Left hindlimb (tissue), 1 donor: ENCODE results near the gene ADARB1.

Experiments
- DNase-seq: peaks from one replicate; pipeline ENCODE4 v3.0.0-alpha.2; 2018

Gene ADARB1

DNA sequence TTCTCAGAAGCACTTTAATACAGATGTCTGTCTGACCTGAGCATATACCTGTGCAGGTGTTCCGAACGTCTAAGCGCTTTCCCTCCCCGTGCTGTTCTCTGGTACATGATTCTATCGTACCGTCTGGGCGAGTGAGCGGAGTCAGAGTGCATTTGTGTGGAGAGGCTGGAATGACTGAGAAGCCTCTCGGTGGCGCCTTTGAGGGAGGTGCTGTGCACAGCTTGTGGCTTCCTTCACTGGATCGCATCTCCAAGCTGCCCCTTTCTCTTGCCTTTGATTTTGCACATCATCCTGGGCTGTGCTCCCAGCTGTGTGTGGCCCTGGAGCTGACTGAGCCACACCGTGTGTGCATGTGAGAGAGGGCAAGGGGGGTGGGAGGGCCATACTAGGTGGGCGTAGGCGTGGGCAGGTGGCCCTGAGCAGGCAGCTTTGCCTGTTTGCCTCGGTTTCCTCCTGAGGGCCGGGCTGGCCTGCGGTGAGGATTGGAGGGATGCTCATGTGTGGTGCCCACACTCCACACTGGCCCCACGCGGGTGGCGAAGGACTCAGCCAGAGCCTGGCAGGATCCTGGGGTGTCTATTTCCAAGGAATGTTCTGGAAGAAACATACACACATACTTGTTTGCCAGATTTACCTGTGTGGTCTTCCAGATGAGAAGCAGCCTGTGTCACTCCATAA, 105.3 kb downstream of the ADARB1 start:
- DNase-seq = no peak

DNA sequence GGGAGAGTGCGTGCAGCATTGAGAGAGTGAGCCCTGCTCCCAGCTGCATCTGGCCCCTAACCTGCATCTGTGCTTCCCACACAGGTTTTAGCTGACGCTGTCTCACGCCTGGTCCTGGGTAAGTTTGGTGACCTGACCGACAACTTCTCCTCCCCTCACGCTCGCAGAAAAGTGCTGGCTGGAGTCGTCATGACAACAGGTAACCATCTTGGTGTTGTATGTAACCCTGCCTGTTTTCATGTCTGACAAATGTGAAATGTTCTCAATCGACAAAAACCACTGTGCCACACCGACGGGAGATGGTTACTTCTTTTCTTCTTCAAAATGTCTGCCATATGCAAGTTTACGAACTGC, 105.8 kb downstream of the ADARB1 start:
- no peak for DNase-seq

DNA sequence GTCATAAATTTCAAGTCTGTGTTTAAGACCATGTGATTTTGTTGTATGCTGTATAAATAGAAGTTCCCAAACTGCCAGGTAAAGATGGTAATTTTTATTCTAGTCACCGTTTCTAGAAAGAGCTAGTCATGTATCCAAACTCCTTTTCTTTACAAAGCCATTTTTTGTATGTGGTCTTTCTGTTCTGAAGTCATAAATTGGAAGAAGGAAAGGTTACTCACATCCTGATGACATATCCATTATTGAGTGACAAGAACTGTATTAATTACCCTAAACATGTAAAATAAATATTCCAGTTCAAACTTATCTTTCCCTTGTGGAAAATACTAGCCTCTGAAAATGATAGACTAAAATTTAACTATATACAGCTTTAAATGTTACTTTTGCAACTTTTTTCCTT, 108.6 kb downstream of the ADARB1 start:
- no peak for DNase-seq

DNA sequence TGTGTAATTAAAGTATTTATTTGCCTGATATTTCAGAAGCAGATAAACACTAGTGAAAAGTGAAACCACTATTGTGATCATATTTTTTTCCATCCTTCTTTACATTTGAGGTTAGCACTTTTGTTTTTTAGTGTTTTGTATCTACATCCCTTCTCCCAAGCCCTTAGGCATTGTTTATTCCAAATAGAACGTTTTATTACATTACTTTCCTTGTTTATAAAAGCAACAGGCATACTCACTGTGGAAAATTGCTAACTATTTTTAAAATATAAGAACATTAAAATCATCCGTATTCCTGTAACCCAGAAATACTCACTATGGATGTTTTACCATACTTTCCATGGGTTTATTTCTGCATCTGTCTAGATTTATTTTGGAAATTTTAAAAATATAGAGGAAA, 109.5 kb downstream of the ADARB1 start:
- no peak for DNase-seq

DNA sequence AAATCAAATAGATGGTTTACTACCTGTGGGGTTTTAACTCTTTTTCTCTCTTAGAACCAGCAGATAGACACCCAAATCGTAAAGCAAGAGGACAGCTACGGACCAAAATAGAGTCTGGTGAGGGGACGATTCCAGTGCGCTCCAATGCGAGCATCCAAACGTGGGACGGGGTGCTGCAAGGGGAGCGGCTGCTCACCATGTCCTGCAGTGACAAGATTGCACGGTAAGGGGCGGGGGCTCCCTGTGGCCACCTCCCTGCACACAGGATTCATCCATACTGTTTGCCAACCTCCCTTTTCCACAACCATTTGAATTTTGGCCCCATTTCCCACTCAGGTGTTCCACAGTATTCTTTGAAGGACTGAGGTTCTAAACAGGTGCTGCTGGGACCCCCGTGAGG, 110.5 kb downstream of the ADARB1 start:
- DNase-seq = no peak

DNA sequence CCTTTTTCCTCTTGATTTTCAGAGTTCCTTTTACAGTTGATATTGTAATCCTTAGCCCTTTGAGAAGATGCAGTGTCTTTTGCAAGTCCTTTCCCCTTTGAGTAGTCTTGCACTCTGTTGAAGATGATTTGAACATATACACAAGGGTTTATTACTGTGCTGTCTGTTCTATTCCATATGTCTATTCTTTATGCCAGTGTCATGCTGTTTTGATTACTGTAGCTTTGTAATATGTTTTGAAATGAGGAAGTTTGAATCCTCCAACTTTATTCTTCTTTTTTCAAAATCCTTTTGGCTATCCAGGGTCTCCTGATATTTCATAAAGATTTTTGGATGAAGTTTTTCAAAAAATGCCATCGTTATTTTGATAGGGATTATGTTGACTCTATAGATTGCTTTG, 112.3 kb downstream of the ADARB1 start:
- DNase-seq = no peak

DNA sequence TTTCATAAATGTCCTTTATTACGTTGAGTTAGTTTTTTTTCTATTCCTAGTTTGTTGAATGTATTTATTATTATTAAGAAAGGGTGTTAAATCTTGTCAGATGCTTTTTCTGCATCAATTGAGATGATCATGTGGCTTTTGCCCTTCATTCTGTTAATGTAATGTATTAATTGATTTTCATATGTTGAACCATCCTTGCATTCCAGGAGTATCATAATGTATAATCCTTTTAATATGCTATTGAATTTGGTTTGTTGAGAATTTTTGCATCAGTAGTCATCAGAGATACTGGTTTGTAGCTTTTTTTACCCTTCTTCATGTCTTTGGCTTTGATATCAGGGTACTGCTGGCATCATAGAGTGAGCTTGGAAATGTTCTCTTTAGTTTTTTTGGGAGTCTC, 113.3 kb downstream of the ADARB1 start:
- DNase-seq = no peak

DNA sequence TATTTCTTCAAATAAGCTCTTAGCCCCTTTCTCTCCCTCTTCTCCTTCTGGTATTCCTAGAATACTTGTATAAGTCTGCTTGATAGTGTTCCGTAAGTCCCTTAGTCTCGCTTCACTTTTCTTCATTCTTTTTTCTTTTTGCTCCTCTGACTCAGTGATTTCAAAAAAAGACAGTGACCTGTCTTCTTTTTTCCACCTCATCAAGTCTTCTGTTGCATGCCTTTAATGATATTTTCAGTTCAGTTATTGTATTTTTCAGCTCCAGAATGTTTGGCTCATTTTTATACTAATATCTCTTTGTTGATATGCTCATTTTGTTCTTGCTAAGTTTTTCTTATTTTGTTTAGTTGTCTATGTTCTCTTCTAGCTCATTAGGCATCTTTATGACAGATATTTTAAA, 115.6 kb downstream of the ADARB1 start:
- DNase-seq = no peak

DNA sequence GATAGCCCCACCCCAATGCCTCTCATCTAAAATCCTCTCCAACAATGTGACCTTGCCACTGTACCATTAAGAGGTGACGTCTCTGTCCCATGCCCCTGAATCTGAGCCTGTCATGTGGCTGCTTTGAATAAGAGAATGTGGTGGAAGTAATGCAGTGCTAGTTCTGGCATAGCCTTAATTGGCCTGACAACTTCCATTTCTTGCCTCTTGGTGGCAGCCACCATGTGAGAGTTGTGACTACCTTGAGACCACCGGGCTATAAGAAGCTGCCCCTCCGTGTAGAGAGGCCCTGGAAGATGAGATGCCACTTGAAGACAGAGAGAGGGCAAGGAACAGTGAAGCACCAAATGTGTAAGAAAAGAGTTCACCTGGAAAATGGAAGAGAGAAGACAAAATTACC, 118.0 kb downstream of the ADARB1 start:
- no peak for DNase-seq

DNA sequence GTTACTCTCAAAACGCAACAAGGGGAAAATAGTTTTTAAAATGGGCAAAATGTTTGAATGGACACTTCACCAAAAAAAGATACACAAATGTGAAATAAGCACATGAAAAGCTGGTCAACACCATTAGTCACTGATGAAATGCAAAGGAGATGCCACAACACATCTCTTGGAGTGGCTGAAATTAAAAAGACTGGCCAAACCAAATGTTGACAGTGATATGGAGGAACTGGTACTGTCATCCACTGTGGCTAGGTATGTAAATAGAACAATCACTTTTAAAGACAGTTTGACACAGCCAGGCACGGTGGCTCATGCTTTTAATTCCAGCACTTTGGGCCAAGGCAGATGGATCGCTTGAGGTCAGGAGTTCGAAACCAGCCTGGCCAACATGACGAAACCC, 122.2 kb downstream of the ADARB1 start:
- DNase-seq = no peak

DNA sequence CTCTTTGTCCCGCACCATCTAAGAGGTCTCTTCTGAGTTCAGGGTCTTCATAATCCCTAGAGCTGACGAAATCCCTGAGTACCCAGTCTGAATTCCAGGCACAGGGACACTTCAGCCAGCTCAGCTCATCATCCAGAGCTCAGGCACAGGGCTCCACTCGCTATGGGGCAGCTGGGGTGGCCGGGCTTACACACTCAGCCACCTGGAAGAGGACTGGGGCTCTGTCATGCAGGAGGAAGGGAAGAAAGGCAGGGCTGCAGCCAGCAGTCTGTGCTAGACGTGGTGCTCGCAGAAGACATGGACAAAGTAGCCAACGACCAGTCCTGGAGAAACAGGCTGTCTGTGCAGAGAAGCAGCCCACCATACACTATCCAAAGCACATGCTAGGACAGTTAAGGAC, 124.8 kb downstream of the ADARB1 start:
- DNase-seq = no peak

DNA sequence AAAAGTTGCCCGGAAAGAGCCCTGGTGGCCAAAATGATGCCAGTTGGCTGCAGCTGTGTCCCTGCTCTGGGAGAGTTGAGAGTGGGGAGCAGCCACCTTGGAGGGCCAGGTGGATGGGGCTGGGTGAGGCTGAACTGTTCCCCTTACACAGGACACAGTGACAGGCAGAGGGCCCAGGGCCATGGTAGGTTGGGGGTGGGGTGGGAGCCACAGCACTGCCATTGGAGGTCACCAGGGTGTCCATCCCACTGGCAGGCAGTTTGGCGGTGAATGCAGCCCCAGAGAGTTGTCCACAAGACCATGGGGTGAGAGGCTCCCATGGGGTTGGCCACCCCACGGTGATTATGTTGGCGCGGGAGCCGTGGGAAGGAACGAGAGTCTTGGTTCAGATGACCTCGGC, 125.7 kb downstream of the ADARB1 start:
- no peak for DNase-seq

DNA sequence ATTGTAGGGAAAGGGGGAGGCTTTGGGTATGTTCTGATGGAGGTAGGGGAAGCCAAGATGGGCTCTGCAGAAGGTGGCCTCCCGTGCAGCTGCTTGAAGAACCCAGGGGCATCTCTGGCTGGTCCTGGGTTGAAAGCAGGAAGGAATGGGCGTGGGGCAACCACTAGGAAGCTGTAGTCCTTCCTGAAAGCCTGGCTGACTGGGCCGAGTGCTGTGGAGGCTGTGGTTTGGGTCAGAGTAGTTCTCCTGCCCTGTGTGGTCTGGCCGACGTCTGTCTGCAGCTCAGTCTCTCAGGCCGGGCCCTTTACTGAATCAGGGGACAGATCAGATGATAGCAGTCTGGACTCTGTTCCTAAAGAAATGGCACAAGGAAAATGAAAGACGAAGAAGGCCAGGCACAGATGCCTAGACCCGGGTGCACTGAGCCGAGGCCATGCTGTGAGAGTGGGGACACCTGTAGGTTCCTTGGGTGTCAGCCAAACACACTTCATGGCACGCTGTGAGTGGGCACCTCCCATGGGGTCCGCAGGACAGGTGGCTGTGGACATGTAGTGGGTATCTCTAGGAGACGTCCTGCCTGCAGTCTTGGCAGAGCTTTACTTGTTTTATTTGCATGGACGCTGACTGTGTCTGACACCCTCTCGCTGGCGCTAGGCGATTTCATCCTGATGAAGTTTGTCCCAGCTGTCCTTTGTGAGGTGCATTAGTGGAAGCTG, 126.4 kb downstream of the ADARB1 start:
- DNase-seq = no peak

DNA sequence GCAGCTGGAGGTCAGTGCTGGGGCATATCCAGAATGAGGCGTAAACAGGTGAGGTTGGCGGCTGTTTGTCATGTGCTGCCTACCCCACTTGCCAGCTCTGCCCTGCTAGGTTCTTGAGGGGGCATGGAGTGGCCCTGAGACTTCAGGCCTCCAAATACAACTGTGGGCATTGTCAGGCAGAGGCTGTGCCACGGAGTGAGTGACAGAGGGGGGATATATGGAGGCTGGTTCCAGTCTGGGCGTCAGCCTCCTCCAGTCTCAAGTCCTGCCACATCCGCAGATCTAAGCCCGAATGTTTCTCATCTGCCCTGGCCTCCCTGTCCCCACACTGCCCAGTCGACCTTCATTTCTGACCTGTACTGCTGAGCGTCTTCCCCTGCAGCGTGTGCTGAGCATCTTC, 128.0 kb downstream of the ADARB1 start:
- DNase-seq = no peak

DNA sequence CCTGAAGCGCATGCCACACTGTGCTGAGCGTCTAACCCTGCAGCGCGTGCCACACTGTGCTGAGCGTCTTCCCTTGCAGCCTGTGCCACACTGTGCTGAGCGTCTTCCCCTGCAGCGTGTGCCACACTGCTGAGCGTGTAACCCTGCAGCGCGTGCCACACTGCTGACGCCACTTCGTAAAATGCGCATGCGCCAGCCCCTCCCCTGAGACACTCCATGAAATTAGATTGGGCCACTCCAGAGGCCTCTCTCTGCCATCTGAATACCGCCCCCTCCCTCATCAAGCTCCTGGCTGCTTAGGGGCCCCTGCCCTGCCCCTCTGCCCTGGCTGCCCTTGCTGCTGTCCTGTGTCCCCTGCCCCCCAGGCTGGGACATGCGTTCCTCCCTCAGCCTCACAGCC, 128.5 kb downstream of the ADARB1 start:
- DNase-seq = no peak

DNA sequence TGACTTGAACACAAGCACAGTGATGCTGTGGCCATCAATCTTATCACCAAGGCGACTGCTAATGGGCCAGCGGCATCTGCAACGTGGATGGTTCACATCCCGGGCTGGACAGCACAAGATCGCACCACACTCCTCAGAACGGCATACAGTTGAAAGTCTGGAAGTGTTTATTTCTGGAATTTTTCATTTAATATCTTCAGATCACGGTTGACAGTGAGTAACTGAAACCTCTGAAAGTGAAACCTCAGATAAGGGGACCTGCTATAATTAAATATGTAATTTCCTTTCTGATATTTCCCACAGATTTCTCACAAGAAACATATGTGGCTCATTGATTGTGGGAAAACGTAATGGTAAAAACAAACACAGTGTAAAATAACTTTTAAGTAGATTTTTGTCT, 129.6 kb downstream of the ADARB1 start:
- no peak for DNase-seq

DNA sequence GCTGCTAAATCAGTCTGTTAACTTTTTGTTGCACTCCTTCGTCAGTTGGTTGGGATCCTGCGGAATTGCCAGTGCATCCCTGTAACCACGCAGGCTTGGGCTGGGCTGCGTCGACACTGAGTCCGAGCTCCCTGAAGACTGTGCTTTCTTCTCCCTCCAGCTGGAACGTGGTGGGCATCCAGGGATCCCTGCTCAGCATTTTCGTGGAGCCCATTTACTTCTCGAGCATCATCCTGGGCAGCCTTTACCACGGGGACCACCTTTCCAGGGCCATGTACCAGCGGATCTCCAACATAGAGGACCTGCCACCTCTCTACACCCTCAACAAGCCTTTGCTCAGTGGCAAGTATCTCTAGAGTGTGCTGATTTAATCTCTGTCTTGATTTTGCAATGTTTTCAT, 130.0 kb downstream of the ADARB1 start:
- DNase-seq = no peak

DNA sequence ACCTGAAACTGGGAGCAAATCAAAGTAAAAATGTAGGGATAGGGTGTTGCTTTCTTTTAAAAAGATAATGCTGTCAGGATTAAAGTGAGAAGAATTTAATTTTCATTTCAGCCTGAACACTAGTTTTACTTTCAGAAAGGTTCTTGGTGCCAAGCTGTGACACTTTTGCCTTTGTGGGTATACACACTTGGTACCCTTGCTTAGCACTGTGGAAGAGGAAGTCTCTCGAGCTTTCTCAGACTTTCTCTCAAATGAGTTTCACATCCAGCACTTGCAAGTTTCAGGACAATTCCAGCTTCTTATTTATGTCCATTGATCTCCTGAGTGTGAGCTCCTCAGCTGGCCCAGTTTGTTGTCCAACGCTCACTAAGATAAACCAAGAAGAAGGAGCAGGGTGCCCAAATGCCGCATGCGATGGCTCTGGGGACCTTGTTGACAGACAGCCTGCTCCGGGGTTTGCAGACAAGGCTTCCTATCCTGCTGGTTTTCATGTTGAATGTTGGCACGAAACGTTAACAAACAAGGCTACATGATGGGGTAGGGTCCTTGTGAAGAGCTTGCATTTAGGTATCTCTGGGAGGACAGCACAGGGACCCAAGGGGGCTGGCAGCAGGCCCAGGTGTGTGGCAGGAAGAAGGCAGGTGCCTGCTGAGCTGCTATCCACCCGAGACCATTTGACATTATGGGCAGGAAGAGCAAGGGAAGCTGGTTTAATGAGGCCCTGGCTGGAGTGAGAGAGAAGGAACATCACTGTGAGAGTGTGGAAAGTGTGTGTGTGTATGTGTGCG, 133.7 kb downstream of the ADARB1 start:
- DNase-seq = no peak

DNA sequence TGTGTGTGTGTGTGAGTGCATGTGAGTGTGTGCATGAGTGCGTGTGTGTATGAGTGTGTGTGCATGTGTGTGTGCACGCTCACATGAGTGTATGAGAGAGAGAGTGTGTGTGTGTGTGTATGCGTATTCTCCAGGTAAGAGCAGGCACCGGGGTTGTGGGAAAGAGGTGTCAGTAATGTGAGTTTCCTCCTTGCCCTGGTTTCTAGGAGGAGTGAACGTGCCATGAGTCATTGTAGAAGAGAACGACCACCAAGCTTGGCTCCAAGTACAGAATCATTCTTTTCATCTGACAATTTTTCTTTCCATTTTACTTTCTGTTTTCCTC, 134.2 kb downstream of the ADARB1 start:
- DNase-seq = no peak

DNA sequence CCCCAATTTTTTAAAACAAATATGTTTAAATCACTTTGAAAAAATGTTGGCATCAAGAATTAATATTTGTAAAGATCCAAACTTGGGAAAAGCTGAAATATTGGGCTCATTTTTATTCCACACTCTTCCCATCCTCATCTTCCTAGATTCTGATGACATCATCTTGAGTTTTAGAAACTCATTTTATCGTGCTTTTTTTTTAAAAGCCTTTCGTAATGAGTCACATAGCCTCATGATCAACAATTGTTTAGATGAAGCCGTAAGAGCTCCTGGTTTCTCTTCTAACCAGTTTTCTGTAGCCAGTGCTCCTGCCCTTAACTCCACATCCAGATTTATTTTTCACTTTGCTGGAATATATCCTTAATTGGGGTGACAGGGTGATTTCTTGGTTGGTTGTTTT, 134.7 kb downstream of the ADARB1 start:
- DNase-seq = no peak

DNA sequence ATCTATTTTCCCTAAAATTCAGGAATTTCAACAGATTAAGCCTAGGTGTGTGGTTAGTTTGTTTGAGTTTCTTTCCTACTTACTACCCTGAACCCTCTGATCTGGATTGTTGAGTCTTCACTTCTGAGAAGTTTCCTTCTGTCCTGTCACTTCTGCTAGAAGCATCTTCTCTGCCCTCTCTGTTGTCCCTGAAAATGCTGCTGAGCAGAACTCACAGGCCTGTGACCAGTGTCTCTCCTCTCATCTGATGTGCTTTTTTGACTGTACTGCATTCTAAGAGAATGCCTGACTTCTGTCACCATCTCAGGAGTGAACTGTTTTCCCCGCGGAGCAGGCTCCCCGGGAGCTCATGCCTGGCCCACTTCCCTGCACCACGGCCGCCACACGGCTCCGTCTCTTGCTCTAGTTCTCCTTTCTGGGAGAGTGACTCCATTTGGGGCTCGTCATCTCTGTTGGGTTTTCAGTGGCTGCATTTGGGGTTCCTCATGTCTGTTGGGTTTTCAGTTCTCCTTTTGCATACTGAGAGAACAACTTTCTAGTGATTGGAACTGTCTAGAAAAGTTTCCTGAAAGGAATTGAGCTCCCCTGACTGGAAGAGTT, 135.4 kb downstream of the ADARB1 start:
- DNase-seq = no peak

DNA sequence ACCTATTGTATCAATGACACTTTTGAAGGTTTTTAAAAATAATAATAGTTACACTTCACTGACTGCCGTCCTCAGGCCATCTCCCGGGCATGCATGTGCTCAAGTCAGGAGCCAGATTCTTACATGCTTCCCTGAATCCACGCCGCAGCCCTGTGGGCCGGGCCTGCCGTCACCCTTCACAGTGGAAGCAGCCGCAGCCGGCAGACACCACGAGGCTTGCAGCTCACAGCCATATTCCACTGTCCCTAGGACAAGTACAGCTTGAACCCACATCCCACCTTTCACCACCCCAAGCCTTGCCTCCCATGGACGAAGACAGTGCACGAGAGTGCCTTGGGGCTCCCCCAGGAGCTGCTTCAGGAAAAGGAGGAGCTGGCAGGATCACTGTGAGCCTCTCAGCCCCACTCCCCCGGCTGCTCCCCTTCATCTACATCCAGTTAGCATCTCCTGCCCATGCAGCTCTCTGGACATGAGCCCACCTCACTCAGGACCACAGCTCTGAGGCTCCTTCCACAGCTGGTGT, 136.1 kb downstream of the ADARB1 start:
- no peak for DNase-seq

DNA sequence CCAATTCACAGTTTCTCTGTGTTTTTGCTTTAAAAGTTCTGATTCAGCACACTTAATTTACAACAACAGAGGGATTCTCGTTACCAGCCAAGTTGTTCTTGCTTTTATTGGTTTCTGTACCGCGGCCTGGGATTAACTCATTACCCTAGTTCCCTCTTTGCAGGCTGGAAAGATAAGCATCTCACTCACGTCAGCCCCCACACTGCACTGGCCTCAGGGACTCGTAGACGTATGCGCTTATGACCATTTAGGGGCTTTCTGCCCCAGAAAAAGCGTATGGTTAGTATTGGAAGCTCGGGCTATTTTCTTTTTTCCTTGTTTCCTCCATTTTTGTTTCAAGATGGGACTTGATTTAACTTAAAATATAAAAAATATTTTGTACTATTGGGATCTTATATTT, 137.3 kb downstream of the ADARB1 start:
- no peak for DNase-seq

DNA sequence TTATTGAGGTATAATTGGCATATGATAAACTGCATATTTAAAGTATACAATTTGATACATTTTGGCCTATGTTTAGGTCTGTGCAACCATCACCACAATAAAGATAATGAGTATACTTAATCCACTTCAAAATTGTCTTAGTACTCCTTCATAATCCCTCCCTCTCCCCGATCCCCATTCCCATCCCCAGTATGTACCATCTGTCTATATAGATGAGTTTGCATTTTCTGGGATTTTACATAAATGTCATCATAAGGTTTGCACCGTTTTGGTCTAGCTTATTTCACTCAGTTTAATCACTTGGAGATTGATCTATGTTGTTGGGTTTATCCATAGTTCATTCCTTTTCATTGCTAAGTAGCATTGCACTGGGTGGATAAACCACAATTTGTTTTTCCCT, 139.0 kb downstream of the ADARB1 start:
- no peak for DNase-seq
